ENCODE results near the gene PDE8A. TPM values are rescaled to one million over a fixed set of nuclear protein-coding genes. Genes with fewer than 3 reads are reported as not detected.

The PDE8A gene
- total and polyA plus RNA-seq, 2 experiments from 2014 or later, result 5.6 to 7.5 TPM

GRCh38 chr15:85108136-85108535 is 126.5 kb downstream of the PDE8A start:
- no peaks in the 10 kb centered on the region for H3K36me3 ChIP-seq (ENCODE audit: insufficient read depth)

GRCh38 chr15:85109333-85109732 is 127.7 kb downstream of the PDE8A start:
- Mint-ChIP-seq H3K4me1 (no peaks in the 10 kb centered on the region), H3K27me3 (ENCODE audit: insufficient read depth, low read depth, poor library complexity) (no peaks in the 10 kb centered on the region), H3K9me3 (no peaks in the 10 kb centered on the region), H3K36me3 (ENCODE audit: low read depth) (no peaks in the 10 kb centered on the region), H3K27ac (no peak overlapping the region), H3K4me3 (no peak overlapping the region)
- DNase-seq (ENCODE audit: low spot score) (no peak), ATAC-seq (no peak)
- H3K79me2 ChIP-seq (replicated peaks; ENCODE audit: insufficient read depth), result no peaks in the 10 kb centered on the region
- H3K27me3 ChIP-seq (ENCODE audit: insufficient read depth), result no peaks in the 10 kb centered on the region
- no peak overlapping the region for H3K4me3 ChIP-seq
- no peak for TF ChIP-seq CTCF (conservative IDR thresholded peaks at IDR 0.05; ENCODE audit: low read depth in 2 of 2)
- H2AFZ ChIP-seq, result no peak overlapping the region
- H3K4me1 ChIP-seq (ENCODE audit: insufficient read depth), result no peaks in the 10 kb centered on the region
- no peaks in the 10 kb centered on the region for H4K20me1 ChIP-seq (replicated peaks; ENCODE audit: insufficient read depth)
- H3K4me2 ChIP-seq, result no peak overlapping the region
- no peaks in the 10 kb centered on the region for H3F3A ChIP-seq (replicated peaks; ENCODE audit: low read depth)
- H3K27ac ChIP-seq (ENCODE audit: low read depth), result no peak overlapping the region
- H3K9me2 ChIP-seq (ENCODE audit: insufficient read depth), result no peaks in the 10 kb centered on the region
- H3K36me3 ChIP-seq (ENCODE audit: insufficient read depth), result no peaks in the 10 kb centered on the region

More at GRCh38 chr15:85108136-85108535, 126.5 kb downstream of the PDE8A start:
- no peak overlapping the region for H3K4me3 Mint-ChIP-seq
- no peak overlapping the region for H2AFZ ChIP-seq
- no peak for DNase-seq (ENCODE audit: low spot score)
- no peaks in the 10 kb centered on the region for H4K20me1 ChIP-seq (replicated peaks; ENCODE audit: insufficient read depth)
- H3K4me2 ChIP-seq, result no peak overlapping the region
- no peak overlapping the region for H3K27ac ChIP-seq (ENCODE audit: low read depth)
- no peaks in the 10 kb centered on the region for H3K79me2 ChIP-seq (replicated peaks; ENCODE audit: insufficient read depth)
- H3K4me1 ChIP-seq (ENCODE audit: insufficient read depth), result no peaks in the 10 kb centered on the region
- H3K4me3 ChIP-seq, result no peak overlapping the region
- no peaks in the 10 kb centered on the region for H3F3A ChIP-seq (replicated peaks; ENCODE audit: low read depth)
- no peaks in the 10 kb centered on the region for H3K9me2 ChIP-seq (ENCODE audit: insufficient read depth)
- H3K27me3 ChIP-seq (ENCODE audit: insufficient read depth), result no peaks in the 10 kb centered on the region
- no peaks in the 10 kb centered on the region for H3K4me1 Mint-ChIP-seq
- H3K36me3 Mint-ChIP-seq (ENCODE audit: low read depth), result no peaks in the 10 kb centered on the region
- TF ChIP-seq ZNF114 (CRISPR knock-in tag; IDR thresholded peaks at IDR 0.05), result no peak
- no peak for ATAC-seq
- H3K27ac Mint-ChIP-seq, result no peak overlapping the region
- no peaks in the 10 kb centered on the region for H3K27me3 Mint-ChIP-seq (ENCODE audit: insufficient read depth, low read depth, poor library complexity)
- H3K9me3 Mint-ChIP-seq, result no peaks in the 10 kb centered on the region

- Mint-ChIP-seq H3K4me3 (no peak overlapping the region), H3K9me3 (no peaks in the 10 kb centered on the region), H3K4me1 (no peaks in the 10 kb centered on the region), H3K27ac (no peak overlapping the region), H3K36me3 (ENCODE audit: low read depth) (no peaks in the 10 kb centered on the region), H3K27me3 (ENCODE audit: insufficient read depth, low read depth, poor library complexity) (peaks cover 2% of the 10 kb centered on the region)
- no peak for ATAC-seq
- Histone ChIP-seq H3K27ac (ENCODE audit: low read depth) (no peak overlapping the region), H3K9me2 (ENCODE audit: insufficient read depth) (no peaks in the 10 kb centered on the region), H2AFZ (no peak overlapping the region), H3K79me2 (replicated peaks; ENCODE audit: insufficient read depth) (no peaks in the 10 kb centered on the region), H3K4me3 (no peak overlapping the region), H4K20me1 (replicated peaks; ENCODE audit: insufficient read depth) (no peaks in the 10 kb centered on the region), H3F3A (replicated peaks; ENCODE audit: low read depth) (no peaks in the 10 kb centered on the region), H3K4me2 (no peak overlapping the region), H3K36me3 (ENCODE audit: insufficient read depth) (no peaks in the 10 kb centered on the region), H3K27me3 (ENCODE audit: insufficient read depth) (no peaks in the 10 kb centered on the region), H3K4me1 (ENCODE audit: insufficient read depth) (no peaks in the 10 kb centered on the region)
- no peak for TF ChIP-seq ETS1 (IDR thresholded peaks at IDR 0.05)
- no peak for DNase-seq (ENCODE audit: low spot score)
Measured at GRCh38 chr15:85112997-85113396, 131.3 kb downstream of the PDE8A start.
